GM12873 (cell line): ENCODE data around the gene PLXNB3.

Source experiments
- CTCF ChIP-seq: IDR thresholded peaks from 2 replicates; pipeline ENCODE4 v1.5.1; 2012; ENCODE audit warnings: low read depth, mild to moderate bottlenecking, moderate library complexity, low read length, control low read depth; ENCODE audit not compliant: insufficient read depth; ENCODE audit errors: missing control alignments

The PLXNB3 gene

GRCh38 chrX:153744210-153745066, 19.6 kb upstream of the PLXNB3 start:
- TF ChIP-seq CTCF = peak; percentile 37

- no peak for TF ChIP-seq CTCF
Measured at GRCh38 chrX:153746359-153746758, 17.7 kb upstream of the PLXNB3 start.

- TF ChIP-seq CTCF = no peak
Measured at GRCh38 chrX:153750127-153750774, 13.8 kb upstream of the PLXNB3 start.

GRCh38 chrX:153755136-153755535, 8.9 kb upstream of the PLXNB3 start:
- no peak for TF ChIP-seq CTCF

- TF ChIP-seq CTCF = peak; percentile 14
Measured at GRCh38 chrX:153761863-153762262, 2.2 kb upstream of the PLXNB3 start.

- TF ChIP-seq CTCF = no peak
Measured at GRCh38 chrX:153762626-153763173, 1.3 kb upstream of the PLXNB3 start.

GRCh38 chrX:153763298-153763932, 634 bp upstream of the PLXNB3 start:
- TF ChIP-seq CTCF = no peak
